Measurements from ENCODE around the gene ZNF92.
"Not testable (repeated sequence)": the region's sequence is repeated elsewhere in the genome, so short reads cannot be mapped to it uniquely, and the experiment has no call there.

ZNF92 gene

DNA sequence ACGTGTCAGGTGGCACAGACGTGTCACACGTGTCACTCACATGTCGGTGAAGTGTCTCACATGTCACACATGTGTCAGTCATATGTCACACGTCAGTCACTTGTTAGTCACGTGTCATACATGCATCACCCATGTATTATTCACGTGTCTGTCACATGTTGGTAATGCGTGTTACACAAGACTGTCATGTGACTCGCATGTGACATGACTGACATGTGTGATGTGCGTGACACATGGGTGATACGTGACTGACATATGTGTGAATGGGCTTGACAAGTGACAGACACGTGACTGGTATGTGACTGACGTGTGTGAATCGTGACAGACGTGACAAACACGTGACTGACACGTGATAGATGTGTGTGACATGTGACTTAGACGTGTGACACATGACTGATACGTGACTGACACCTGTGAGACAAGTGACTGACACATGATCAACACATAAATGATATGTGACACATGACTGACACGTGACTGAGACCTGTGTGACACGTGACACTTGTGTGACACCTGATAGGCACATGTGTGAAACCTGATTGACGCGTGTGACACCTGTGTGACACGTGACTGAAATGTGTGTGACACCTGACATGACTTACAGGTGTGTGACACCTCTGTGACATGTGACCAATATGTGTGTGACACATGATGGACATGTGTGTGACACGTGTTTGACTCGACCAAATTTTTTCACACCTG is 56.1 kb downstream of the ZNF92 start:
- DNase-seq (ENCODE audit: low read depth in 2 of 2) = no peak

DNA sequence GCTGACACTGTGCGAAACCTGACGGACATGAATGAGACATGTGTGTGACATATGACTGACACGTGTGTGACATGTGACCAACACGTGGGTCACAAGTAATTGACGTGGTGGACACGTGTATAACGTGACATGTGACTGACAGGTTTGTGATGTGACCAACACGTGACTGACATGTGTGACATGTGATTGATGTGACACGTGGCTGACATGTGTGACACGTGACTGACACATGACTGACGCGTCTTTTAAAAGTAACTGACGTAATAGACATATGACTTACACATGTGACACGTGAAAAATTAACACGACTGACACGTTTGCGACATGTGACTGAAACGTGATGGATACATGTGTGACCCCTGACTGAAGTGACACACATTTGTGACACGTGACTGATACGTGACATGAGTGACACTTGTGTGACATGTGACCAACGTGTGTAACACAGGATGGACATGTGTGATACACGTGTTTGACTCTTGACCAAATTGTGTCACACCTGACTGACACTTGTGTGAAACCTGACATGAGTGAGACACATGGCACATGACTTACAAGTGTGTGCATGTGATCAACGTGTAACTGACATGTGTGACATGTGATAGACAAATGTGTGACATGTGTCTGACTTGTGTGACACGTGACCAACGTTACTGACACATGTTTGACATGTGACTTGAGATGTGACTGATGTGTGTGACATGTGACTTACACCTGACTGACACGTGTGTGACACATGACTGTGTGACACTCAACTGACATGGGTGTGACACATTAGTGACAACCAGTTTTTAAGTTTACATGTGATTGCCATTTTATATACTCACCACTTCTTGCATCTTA is 56.9 kb downstream of the ZNF92 start:
- DNase-seq (ENCODE audit: low read depth in 2 of 2) = no peak

DNA sequence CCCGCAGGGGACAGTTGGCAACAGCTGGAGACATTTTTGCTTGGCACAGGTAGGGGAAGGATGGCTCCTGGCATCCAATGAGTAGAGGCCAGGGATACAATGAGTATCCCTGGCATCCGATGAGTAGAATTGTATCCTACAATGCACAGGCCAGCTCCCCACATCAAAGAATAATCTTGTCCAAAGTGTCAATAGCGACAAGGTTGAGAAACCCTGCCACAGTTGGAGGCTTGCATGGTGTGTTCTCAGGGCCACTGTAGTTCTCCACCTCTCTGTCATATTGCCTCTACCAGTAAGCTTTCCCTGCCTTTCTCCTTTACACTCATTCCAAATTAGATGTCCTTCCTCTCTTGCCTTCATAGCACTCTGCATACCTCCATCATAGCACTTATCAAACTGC is 60.7 kb downstream of the ZNF92 start:
- no peak for DNase-seq (ENCODE audit: low read depth in 2 of 2)

DNA sequence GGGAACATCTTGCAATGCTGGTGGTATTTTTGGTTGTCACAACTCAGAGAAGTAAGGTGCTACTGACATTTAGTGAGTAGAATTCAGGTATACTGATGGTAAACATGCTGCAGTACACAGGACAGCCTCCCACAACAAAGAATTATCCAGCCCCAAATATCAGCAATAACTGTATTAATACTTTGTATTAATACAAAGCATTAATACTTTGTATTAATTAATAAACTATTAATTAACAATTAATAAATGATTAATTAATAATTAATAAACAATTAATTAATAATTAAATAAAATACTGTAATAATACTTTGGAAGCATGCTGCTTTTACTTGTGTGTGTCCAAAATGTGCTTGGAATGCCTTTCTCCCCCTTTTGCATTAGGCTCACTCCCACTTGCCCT is 62.5 kb downstream of the ZNF92 start:
- no peak for DNase-seq (ENCODE audit: low read depth in 2 of 2)

DNA sequence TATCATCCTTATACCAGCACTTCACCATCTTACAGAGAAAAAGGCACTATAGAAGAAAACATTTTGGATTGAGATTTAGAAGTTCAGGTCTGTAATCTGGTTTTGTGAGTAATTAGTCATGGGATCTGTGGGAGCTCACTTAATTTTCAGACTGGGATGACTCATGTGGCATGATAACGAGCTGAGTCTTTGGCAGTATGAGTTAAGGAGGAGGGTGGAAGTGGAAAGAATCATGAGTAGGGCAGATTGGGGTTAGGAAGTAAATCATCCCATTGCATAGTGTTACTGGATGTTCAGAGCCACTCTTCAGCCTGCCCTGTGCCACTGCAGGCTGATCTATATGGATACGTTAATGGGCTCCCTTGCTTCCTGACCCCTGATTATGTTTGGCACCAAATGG is 64.9 kb downstream of the ZNF92 start:
- DNase-seq (ENCODE audit: low read depth in 2 of 2) = no peak

DNA sequence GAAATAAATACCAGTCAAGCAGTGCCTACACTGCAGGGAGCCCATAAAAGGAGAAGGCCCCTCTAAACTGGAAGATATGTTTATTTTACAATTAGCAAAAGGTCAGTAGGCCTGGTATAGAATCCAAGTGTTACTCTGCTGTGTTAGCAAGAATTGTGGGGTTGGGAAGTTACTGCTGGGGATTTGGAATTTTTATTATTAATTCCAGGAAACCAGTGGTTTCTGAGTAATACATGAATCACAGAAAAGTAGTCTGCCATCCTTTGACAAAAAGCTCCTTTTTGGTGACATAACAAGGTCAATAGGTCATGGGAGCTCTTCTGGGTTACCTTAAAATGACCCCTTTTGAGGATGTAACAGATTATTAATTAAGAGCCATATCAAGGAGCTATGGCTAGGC is 67.4 kb downstream of the ZNF92 start:
- no peak for DNase-seq (ENCODE audit: low read depth in 2 of 2)

DNA sequence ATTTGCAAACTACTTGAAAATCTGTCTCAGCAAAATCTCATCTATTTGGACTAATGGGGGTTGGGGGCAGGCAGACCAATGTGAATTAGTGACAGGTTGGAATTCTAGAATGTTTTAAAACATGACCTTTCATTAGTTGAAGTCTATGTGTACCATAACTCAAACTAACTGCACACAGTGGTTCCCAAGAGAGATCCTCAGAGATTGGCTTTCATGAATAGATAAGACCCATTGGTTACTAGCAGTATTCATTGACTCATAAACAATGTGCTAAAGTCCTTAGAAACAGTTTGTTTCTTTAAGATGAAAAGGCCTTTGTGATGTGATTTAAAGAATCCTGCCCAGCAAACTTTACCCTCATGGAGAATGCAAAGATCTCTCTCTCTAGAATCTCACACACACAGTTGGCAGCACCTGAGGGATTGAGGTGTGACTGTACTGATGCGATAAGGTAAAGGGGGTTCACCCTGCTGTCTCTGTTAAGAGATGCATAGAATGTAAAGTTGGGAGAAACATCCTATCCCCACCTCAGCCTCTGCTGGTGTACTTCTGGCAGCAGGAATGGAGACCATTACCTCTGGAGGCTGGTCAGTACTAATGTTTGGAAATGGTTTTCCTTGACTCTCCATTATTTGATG is 70.7 kb downstream of the ZNF92 start:
- DNase-seq (ENCODE audit: low read depth in 2 of 2) = no peak

- no peak for DNase-seq (ENCODE audit: low read depth in 2 of 2)
Observed at GRCh38 chr7:65444899-65445823, 71.5 kb downstream of the ZNF92 start.

- not testable (repeated sequence) for DNase-seq (ENCODE audit: low read depth in 2 of 2)
Observed at GRCh38 chr7:65447041-65447440, 73.4 kb downstream of the ZNF92 start.

DNA sequence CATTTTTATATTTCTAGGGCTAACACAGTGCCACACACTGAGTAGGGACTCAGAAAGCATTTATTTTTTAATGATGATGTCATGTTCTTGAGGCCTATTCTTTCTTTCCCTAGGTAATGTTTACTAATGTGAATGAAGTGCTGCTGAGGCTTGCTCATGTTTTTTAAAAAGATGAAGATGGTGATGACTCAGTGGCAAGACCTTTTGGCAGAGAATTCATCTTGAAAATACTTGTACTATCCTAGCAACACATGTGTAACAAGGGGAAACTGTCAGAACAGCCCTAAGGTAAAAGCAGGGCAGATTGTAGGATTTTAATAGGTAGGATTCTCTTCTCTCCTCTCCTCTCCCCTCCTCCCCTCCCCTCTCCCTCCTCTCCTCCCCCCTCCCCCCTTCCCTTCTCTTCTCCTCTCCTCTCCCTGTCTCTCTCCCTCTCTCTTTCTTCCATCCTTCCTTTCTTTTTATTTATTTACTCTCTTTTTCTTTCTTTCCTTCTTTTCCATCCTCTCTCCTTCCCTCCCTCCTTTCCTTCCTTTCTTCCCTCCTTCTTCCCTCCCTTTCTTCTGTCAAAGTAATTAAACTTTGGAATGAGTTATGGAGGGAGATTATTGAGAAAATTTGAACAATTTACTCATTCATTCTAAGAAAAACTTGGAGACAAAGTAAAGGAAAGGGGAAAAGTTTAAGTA is 75.3 kb downstream of the ZNF92 start:
- DNase-seq (ENCODE audit: low read depth in 2 of 2) = no peak

DNA sequence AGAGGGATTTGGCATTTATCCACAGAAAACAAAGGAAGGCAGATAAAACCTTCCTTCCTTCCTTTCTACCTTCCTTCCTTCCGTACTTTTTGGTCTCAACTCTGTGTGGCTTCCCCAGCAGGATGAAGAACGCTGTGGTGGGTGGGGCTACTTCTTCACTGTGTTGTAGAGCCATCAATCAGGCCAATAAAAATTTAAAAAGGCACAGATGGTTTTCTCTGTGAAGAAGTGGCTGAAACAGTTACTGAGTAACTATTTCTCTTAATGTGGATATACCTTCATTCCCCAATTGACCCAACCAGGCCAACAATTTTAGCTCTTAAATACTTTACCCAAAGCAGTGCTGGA is 75.8 kb downstream of the ZNF92 start:
- no peak for DNase-seq (ENCODE audit: low read depth in 2 of 2)
